Activated CD4-positive, alpha-beta T cell treated with anti-CD3 and anti-CD28 coated beads, Interleukin-10, Interleukin-2, amounts not matched to agents 100 ng/mL and 50 ng/mL, durations not matched to agents 16 hours and 8 hours (primary cell): Measurements from ENCODE around the gene USB1.
"Not testable (repeated sequence)": the region's sequence is repeated elsewhere in the genome, so short reads cannot be mapped to it uniquely, and the experiment has no call there.

Source experiments
- DNase-seq: peaks from one replicate; pipeline ENCODE4 v3.0.0-alpha.2; 2020

USB1 gene

GRCh38 chr16:57970970-57971369 is 30.2 kb upstream of the USB1 start, which contains the start of gene CNGB1:
CNGB1 (minus strand) TSS chr16:57971128; CDS start chr16:57967286, 3,842 bp downstream.
- DNase-seq: no peak

- no peak for DNase-seq
Observed at GRCh38 chr16:57971848-57972247, 29.4 kb upstream of the USB1 start.

GRCh38 chr16:57972306-57972705 is 28.9 kb upstream of the USB1 start:
- DNase-seq: no peak

GRCh38 chr16:57976331-57976796 is 24.8 kb upstream of the USB1 start:
- no peak for DNase-seq

- no peak for DNase-seq
Observed at GRCh38 chr16:57977418-57978069, 23.7 kb upstream of the USB1 start.

- not testable (repeated sequence) for DNase-seq
Observed at GRCh38 chr16:57978070-57978465, 23.1 kb upstream of the USB1 start.

- DNase-seq: no peak
Observed at GRCh38 chr16:57979006-57979585, 22.1 kb upstream of the USB1 start.

GRCh38 chr16:57981636-57982035 is 19.6 kb upstream of the USB1 start:
- no peak for DNase-seq

GRCh38 chr16:57982385-57982784 is 18.8 kb upstream of the USB1 start:
- no peak for DNase-seq

- peak; percentile 92 for DNase-seq
Observed at GRCh38 chr16:57984443-57985203, 16.6 kb upstream of the USB1 start.

GRCh38 chr16:57985204-57986181 is 15.7 kb upstream of the USB1 start:
- DNase-seq: no peak

GRCh38 chr16:57986196-57986595 is 15.0 kb upstream of the USB1 start:
- no peak for DNase-seq

GRCh38 chr16:57987441-57988177 is 13.6 kb upstream of the USB1 start:
- no peak for DNase-seq

GRCh38 chr16:57988929-57989328 is 12.3 kb upstream of the USB1 start:
- no peak for DNase-seq

GRCh38 chr16:57991551-57992059 is 9.6 kb upstream of the USB1 start:
- no peak for DNase-seq

GRCh38 chr16:57992084-57992483 is 9.1 kb upstream of the USB1 start:
- no peak for DNase-seq

GRCh38 chr16:57993438-57993837 is 7.8 kb upstream of the USB1 start:
- DNase-seq: no peak

GRCh38 chr16:57993897-57994296 is 7.3 kb upstream of the USB1 start:
- DNase-seq: no peak

- DNase-seq: no peak
Observed at GRCh38 chr16:57994361-57994760, 6.8 kb upstream of the USB1 start.

- DNase-seq: peak; percentile 52
Observed at GRCh38 chr16:57994778-57995177, 6.4 kb upstream of the USB1 start.

GRCh38 chr16:57995721-57996405 is 5.3 kb upstream of the USB1 start:
- no peak for DNase-seq
